GM18907 (cell line): ENCODE data around the gene GPR119.
"Not testable (repeated sequence)": the region's sequence is repeated elsewhere in the genome, so short reads cannot be mapped to it uniquely, and the experiment has no call there.

ENCODE experiments used
- ATAC-seq: cut with Tn5 transposase; IDR thresholded peaks from one replicate; pipeline ENCODE4 v1.9.1; 2021; ENCODE audit warnings: mild to moderate bottlenecking, moderate library complexity; ENCODE audit not compliant: unreplicated experiment

GPR119 gene

DNA sequence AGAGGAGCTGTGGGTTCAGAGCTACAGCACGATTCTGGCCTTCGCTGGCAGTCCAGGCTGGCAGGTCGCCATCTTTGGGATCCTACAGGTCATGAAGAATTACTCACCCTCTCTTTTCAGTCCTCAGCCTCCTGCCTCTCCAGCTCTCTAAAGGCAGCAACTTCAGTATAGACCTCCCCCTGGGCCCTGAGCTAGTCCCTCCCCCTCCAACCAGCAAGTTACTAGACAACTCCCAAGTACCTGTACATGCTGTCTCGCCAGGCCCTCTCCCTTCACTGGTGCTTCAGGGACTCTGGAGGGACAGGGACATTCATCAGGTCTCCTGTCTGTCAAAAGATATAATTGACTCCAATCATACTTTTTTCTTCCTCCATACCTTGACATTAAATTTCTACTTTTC lies at the start of gene GPR119:
GPR119 (minus strand) TSS at position 155 of the 400 bp plus-strand sequence. CDS start 227 bp downstream, outside the sequence.
- no peak for ATAC-seq

GRCh38 chrX:130429236-130429635 lies 43.8 kb upstream of the GPR119 start:
- ATAC-seq = not testable (repeated sequence)

DNA sequence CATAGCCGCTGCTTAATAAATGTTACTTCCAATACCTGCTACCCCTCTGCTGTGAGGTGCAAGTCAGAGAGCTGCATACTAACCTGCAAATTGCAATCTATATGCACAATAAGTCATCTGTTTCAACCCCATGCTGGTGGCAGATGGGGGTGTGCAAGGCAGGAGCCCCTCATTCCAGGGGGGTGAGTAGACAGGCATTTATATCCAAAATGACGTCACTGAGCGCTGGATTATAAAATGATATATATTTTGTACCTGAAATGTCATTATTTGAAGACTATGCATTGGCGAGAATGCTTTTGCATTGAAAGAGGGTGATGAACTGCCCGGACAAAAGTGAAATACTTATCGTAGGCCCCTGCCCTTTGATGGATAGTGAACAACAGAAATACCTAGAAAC lies 41.1 kb upstream of the GPR119 start:
- ATAC-seq = no peak

GRCh38 chrX:130419263-130419662 lies 33.8 kb upstream of the GPR119 start:
- ATAC-seq = peak; percentile 36

GRCh38 chrX:130418740-130419139 lies 33.3 kb upstream of the GPR119 start:
- peak; percentile 59 for ATAC-seq

DNA sequence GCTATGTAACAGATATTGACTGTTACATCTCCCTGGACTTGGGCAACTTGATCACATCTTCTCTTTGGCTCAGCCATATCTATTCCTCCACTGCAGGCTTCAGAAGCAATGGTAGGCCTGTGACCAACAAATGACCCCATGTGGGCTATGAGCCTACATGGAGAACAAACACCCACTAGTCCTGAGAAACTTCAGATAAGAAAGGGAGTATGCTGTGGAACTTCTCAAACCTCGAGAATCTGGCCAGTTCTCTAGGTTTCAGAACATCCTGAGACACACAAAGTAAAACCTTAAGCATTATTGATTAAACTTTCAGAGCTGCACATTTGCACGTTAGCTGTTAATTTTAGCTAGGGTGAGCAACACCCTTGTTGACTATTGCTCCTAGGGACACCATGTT lies 32.6 kb upstream of the GPR119 start:
- ATAC-seq = peak; percentile 52

GRCh38 chrX:130416785-130417184 lies 31.3 kb upstream of the GPR119 start:
- ATAC-seq = no peak

GRCh38 chrX:130415201-130415600 lies 29.7 kb upstream of the GPR119 start:
- no peak for ATAC-seq

- ATAC-seq = no peak
These were observed 29.3 kb upstream of the GPR119 start for GRCh38 chrX:130414800-130415199.

DNA sequence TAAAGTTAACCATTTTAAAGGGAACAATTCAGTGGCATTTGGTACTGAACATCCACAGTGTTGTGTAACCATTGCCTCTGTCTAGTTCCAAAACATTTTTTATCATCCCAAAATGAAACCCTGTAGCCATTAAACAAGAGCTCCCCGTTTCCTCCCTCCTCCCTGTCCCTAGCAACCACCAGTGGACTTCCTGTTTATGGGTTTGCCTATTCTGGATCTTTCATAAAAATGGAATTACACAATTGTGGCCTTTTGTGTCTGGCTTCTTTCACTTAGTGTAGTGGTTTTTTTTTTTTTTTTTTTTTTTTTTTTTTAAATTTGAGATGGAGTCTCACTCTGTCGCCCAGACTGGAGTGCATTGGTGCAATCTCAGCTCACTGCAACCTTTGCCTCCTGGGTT lies 27.9 kb upstream of the GPR119 start:
- ATAC-seq = no peak

GRCh38 chrX:130402208-130402684 lies 16.8 kb upstream of the GPR119 start:
- ATAC-seq = no peak

GRCh38 chrX:130401415-130402207 lies 16.1 kb upstream of the GPR119 start, which contains the start of gene RBMX2:
Gene RBMX2, plus strand, starts transcription at chrX:130401987. Its CDS starts 46 bp downstream, at chrX:130402033.
- ATAC-seq = peak; percentile 93

DNA sequence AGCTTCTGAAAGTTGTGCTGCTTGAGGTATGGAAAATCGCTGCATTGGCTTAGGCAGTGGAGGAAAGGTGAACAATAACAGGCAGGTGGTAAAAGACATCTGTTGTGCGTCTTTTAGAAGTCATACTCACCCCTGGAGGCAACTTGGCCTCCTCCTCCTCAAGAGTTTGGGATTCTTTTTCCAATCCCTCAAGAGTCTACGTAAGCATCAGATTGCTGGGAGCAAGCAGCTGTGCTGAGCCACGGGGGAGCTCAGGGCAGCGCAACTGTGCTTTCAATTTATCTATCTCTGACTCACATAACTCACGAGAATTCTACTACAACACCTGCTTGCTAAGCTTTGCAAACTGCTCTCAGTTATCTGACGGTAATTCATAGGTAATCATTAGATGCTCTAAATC lies 9.9 kb upstream of the GPR119 start:
- no peak for ATAC-seq

GRCh38 chrX:130393451-130394074 lies 8.1 kb upstream of the GPR119 start:
- ATAC-seq = no peak

DNA sequence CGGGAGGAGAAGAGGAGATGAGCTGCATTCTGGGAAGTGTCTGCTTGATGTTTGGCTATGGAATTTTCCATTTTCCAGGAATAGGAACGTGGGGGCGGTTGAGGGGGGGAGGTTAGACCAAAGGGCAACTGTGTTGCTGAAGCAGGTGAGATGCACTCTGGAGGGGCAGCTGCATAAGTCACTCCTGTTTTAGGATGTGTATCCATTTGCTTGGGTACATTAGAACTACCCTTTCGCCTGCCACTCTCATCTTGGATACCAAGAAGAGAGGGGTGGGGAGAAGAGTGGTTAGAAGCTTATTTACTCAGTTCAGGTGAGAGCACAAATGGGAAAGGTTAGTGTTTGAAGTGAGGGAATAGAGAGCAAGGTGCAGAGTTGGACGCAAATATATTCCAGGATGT lies 934 bp upstream of the GPR119 start:
- no peak for ATAC-seq

- ATAC-seq = no peak
These were observed 7.3 kb downstream of the GPR119 start for GRCh38 chrX:130378024-130378669.

DNA sequence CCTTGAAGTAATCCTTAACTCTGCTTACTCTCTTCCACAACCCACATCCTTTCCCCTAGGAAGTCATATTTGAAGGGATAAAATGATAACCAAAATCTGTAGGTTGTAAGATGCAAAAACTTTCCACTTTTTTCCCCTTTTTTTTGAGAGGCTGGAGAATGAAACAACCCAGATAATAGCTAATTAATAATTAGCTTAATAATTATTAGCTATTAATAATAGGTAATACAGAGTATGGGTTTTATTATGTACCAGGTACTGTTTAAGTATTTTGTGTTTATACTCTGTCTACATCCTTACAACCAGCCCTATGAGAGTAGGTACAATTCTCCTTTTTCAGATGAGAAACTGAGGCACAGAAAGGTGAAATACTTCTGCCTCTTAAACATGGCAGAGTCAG lies 9.4 kb downstream of the GPR119 start:
- no peak for ATAC-seq

DNA sequence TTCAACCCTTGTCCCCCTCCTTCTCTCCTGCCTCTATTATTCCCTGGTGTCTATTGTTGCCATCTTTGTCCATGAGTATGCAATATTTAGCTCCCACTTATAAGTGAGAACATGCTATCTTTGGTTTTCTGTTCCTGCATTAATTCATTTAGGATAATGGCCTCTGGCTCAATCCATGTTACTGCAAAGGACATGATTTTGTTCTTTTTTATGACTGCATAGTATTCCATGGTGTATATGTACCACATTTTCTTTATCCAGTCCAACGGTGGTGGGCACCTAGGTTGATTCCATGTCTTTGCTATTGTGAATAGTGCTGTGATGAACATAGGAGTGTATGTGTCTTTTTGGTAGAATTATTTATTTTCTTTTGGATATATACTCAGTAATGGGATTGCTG lies 33.4 kb downstream of the GPR119 start:
- not testable (repeated sequence) for ATAC-seq

GRCh38 chrX:130351567-130351966 lies 33.9 kb downstream of the GPR119 start:
- no peak for ATAC-seq

DNA sequence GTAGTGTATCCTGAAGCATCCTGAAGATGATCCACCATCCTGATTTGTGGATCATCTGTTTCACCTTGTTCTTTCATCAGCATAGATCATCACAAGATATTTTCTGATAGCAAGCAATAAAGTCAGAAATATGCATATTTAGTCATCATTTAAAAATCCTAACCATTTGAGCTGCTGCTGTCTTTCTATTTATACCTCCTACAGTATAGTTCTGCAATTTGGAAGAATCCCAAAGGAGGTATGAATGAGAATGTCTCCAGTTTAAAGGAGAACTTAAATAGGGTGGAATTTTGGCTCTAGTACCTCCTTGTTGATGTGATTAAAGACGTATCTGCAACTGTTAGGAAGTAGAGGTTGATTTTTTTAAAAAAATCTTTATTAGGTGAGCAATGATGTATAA lies 38.2 kb downstream of the GPR119 start:
- no peak for ATAC-seq

DNA sequence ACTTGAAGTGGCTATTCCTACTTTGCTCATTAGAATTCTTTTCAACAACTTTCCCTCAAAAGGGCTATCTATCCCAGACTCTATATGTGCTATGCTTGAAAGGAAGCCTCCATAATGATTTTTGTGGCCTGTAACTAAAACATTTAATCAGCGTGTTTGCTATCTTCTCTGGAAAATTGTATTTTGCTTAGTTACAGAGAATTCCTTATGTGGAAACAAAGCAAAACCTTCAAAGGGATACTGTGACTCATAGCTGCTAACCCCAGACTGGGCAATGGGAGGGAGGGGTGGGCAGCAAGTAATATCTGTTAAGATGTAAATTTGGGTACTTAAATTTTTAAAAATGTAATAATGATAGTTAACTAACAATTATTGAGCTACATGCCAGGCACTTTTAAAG lies 42.1 kb downstream of the GPR119 start:
- no peak for ATAC-seq

DNA sequence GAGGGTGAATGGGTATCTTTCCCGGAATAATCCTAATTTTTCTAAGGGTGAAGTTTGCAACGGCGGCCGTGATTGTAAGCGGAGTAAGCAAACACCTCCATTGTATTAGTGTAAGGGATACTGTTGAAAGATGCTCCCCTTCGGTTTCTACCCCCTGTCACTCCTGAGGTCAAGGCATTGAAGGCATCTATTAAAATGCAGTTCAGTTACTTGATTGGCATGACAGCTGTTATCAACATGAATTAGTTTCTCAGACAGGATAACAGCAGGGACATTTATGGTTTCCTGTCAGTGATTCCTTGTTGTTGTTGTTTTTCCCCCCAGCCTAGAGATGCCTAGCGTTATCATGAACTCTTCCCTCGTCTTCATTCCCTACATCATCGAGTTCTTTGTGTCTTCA lies 45.2 kb downstream of the GPR119 start:
- ATAC-seq = no peak
